PFSK-1 (cell line): ENCODE measurements around the gene RAB6B.

ENCODE experiments used
- FOXP2 ChIP-seq: optimal IDR thresholded peaks from 2 replicates; pipeline ENCODE3; 2011; ENCODE audit warnings: borderline replicate concordance, control low read depth, inconsistent platforms; ENCODE audit not compliant: insufficient read depth; ENCODE audit errors: extremely low read length, extremely low read depth
- POLR2AphosphoS5 ChIP-seq: IDR thresholded peaks from 2 replicates; pipeline ENCODE4 v1.6.1; 2012; ENCODE audit warnings: low read depth, mild to moderate bottlenecking, control low read depth, low read length, moderate library complexity
- REST ChIP-seq, 2 experiments: IDR thresholded peaks; 2 replicates each; pipeline versions ENCODE4 v1.6.1 to v1.8.0; 2011 to 2012; ENCODE audit warnings: low read depth in 2 of 2, low read length in 2 of 2, control low read depth in 1 of 2, inconsistent platforms in 1 of 2, mild to moderate bottlenecking in 1 of 2, moderate library complexity in 1 of 2; ENCODE audit not compliant: insufficient read depth in 1 of 2
- SIN3A ChIP-seq: IDR thresholded peaks from 2 replicates; pipeline ENCODE4 v1.6.1; 2012; ENCODE audit warnings: mild to moderate bottlenecking, low read length, moderate library complexity, borderline replicate concordance; ENCODE audit not compliant: insufficient read depth
- TAF1 ChIP-seq: IDR thresholded peaks from 2 replicates; pipeline ENCODE4 v1.6.1; 2012; ENCODE audit warnings: low read length, control low read depth, borderline replicate concordance; ENCODE audit not compliant: insufficient read depth

DNA sequence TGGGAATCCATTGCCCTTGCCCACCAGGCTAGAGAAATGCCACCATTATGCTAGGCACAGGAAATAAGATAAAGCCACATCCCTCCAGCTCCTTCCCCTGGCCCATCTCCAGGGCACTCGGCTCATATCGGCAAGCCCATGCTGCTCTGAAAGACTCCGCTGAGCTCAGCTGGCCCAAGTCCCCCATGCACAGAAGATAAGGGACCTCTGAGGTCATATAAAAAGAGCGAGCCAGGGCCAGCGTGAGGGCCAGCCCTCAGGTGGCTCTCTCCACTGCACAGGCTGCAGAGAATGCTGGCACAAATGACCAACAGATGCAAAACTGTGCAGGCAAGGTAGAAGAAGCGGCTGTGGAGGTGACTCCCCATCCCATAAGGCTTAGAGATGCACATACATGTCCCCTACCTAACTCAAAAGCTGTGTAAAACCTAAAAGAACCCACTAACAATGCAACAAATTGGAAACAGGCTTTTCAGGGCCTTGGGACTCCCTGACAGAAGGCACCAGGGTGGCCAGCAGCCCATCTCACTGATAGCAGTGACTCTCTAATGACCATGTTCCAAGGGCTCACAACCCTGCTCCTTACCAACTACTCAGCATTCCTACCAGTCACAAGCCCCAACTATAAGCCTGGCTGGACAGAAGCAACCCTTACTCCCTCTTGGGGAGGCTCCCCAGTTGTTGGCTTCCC, 3.0 kb downstream of the RAB6B start:
- TF ChIP-seq SIN3A = no peak
- no peak for TF ChIP-seq TAF1
- TF ChIP-seq FOXP2 = no peak
- TF ChIP-seq REST (IDR thresholded peaks at IDR 0.05; ENCODE audit: insufficient read depth in 1 of 2, low read depth in 2 of 2, low read length in 2 of 2) = no peak
- TF ChIP-seq POLR2AphosphoS5 = no peak
